ENCODE results near the gene MICAL3.
A peak's percentile ranks its signal among the peaks of the same experiment; 100 is the strongest.

MICAL3 gene

DNA sequence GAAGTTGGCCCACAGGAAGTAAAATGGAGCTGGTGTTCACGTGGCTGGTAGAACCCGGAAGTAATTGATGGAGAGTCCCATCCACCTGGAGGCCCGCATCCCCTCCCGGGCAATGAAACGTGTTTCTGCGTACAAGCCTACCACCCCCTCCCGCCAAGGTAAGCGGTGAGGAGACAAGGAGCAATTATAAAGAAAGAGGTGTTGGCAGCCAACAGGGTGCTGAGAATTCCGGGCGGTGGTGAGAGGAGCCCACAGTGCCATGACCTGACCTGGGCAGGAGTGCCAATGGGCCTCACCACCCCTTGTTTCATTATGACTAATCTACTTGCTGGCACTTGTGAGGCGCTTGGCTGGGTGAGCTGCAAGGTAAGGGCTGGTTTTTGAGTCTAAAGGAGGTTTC is 166.3 kb downstream of the MICAL3 start:
- H3K27ac ChIP-seq (replicated peaks): no peak overlapping the region
- no peak overlapping the region for H3K4me3 ChIP-seq (replicated peaks; ENCODE audit: insufficient read depth, low read length)
- H3K27me3 ChIP-seq (ENCODE audit: insufficient read depth, poor library complexity, severe bottlenecking): no peaks in the 10 kb centered on the region
- DNase-seq (ENCODE audit: low read depth in 1 of 2, low spot score in 1 of 2): no peak
- 0 out of 2 replicates have a peak, but pooled peaks have one; percentile 10 for TF ChIP-seq GABPA (IDR thresholded peaks at IDR 0.05; ENCODE audit: low read depth)
- TF ChIP-seq, protein P1, sequence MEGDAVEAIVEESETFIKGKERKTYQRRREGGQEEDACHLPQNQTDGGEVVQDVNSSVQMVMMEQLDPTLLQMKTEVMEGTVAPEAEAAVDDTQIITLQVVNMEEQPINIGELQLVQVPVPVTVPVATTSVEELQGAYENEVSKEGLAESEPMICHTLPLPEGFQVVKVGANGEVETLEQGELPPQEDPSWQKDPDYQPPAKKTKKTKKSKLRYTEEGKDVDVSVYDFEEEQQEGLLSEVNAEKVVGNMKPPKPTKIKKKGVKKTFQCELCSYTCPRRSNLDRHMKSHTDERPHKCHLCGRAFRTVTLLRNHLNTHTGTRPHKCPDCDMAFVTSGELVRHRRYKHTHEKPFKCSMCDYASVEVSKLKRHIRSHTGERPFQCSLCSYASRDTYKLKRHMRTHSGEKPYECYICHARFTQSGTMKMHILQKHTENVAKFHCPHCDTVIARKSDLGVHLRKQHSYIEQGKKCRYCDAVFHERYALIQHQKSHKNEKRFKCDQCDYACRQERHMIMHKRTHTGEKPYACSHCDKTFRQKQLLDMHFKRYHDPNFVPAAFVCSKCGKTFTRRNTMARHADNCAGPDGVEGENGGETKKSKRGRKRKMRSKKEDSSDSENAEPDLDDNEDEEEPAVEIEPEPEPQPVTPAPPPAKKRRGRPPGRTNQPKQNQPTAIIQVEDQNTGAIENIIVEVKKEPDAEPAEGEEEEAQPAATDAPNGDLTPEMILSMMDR (IDR thresholded peaks at IDR 0.05; ENCODE audit: insufficient read depth, low read length): no peak

DNA sequence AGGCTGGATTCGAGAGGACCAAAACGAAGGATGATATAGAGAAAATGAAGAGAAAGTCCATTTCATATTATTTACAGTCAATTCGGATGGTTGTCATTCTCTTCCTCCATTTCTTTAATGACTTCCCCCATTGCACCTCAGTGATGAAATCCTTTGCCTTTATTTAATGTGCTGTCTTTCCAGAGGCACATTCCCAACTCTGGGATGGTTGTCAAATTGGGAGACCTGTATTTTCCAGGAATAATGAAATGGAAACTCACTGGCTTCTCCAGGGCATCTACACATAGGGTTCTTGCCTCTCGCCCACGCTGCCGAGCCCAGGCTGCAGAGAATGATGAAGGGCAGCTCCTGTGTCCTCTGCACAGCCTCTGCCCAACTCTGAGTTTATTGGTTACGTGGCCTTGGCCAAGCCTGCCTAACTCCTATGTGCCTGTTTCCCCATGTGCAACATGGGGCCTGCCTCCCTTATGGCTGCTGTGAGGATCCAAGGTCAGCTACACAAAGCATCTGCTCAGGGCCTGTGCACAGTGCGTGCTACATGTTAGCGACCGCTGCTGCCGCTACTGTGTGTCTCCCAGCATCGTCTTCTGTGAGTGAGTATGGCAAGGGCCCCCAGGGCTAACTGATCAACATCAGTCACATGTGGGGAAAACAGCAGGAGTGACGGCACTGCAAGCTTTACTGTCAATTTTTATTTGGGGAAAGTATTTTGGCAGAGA is 168.6 kb downstream of the MICAL3 start:
- no peak overlapping the region for H3K4me3 ChIP-seq (replicated peaks; ENCODE audit: insufficient read depth, low read length)
- H3K27ac ChIP-seq (replicated peaks): no peak overlapping the region
- TF ChIP-seq POLR2AphosphoS5 (IDR thresholded peaks at IDR 0.05; ENCODE audit: low read depth): no peak
- no peak for TF ChIP-seq GABPA (IDR thresholded peaks at IDR 0.05; ENCODE audit: low read depth)
- no peak for TF ChIP-seq SPI1 (IDR thresholded peaks at IDR 0.05; ENCODE audit: borderline replicate concordance, low read depth)
- TF ChIP-seq, protein P2, sequence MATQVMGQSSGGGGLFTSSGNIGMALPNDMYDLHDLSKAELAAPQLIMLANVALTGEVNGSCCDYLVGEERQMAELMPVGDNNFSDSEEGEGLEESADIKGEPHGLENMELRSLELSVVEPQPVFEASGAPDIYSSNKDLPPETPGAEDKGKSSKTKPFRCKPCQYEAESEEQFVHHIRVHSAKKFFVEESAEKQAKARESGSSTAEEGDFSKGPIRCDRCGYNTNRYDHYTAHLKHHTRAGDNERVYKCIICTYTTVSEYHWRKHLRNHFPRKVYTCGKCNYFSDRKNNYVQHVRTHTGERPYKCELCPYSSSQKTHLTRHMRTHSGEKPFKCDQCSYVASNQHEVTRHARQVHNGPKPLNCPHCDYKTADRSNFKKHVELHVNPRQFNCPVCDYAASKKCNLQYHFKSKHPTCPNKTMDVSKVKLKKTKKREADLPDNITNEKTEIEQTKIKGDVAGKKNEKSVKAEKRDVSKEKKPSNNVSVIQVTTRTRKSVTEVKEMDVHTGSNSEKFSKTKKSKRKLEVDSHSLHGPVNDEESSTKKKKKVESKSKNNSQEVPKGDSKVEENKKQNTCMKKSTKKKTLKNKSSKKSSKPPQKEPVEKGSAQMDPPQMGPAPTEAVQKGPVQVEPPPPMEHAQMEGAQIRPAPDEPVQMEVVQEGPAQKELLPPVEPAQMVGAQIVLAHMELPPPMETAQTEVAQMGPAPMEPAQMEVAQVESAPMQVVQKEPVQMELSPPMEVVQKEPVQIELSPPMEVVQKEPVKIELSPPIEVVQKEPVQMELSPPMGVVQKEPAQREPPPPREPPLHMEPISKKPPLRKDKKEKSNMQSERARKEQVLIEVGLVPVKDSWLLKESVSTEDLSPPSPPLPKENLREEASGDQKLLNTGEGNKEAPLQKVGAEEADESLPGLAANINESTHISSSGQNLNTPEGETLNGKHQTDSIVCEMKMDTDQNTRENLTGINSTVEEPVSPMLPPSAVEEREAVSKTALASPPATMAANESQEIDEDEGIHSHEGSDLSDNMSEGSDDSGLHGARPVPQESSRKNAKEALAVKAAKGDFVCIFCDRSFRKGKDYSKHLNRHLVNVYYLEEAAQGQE (IDR thresholded peaks at IDR 0.05; ENCODE audit: insufficient replicate concordance, low read depth): no peak
- TF ChIP-seq, protein P1 (IDR thresholded peaks at IDR 0.05; ENCODE audit: insufficient read depth, low read length): no peak
- no peaks in the 10 kb centered on the region for H3K27me3 ChIP-seq (ENCODE audit: insufficient read depth, poor library complexity, severe bottlenecking)
- DNase-seq (ENCODE audit: low read depth in 1 of 2, low spot score in 1 of 2): no peak

DNA sequence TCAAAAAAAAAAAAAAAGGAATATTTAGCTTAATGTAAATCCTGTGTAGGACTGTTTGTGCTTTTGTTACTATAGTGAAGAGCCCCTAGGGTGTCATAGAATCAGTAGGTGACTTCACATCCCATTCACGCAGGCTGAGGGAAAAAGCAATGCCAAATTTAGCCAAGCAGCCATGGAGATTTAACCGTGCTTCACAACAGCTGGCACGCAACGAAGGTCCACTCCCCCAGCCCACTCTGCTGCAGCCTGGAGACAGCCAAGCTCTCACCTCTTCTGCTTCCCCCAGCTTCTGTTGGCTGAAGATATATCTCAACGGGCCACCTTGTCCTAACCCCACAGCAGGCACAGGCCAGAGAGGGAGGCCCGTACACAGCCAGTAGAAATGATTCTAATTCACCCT is 171.3 kb downstream of the MICAL3 start:
- no peak for DNase-seq (ENCODE audit: low read depth in 1 of 2, low spot score in 1 of 2)
- TF ChIP-seq GABPA (IDR thresholded peaks at IDR 0.05; ENCODE audit: low read depth) (no peak), POLR2AphosphoS5 (IDR thresholded peaks at IDR 0.05; ENCODE audit: low read depth) (no peak), SPI1 (IDR thresholded peaks at IDR 0.05; ENCODE audit: borderline replicate concordance, low read depth) (no peak)
- TF ChIP-seq, protein P2 (IDR thresholded peaks at IDR 0.05; ENCODE audit: insufficient replicate concordance, low read depth): no peak
- TF ChIP-seq, protein P1 (IDR thresholded peaks at IDR 0.05; ENCODE audit: insufficient read depth, low read length): no peak
- no peak overlapping the region for H3K4me3 ChIP-seq (replicated peaks; ENCODE audit: insufficient read depth, low read length)
- no peak overlapping the region for H3K27ac ChIP-seq (replicated peaks)
- no peaks in the 10 kb centered on the region for H3K27me3 ChIP-seq (ENCODE audit: insufficient read depth, poor library complexity, severe bottlenecking)

DNA sequence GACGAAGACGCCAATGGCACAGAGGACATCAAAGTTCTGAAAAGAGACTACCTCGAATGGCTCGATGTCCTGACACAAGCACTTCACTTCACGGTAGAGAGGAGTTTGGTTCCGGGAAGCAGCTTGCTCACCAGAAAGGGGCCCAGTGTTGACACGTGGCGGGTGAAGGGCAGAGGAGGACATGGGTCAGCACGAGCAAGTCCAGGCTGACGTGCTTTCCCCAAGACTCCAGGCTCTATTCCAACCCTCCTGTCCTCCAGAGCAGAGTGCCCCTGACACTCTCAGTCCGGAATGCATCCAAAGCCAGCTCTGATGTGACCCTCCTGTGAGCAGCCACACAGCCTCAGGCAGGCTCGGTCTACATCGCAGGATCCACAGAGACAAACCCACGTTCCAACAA is 172.6 kb downstream of the MICAL3 start:
- TF ChIP-seq POLR2AphosphoS5 (IDR thresholded peaks at IDR 0.05; ENCODE audit: low read depth): no peak
- TF ChIP-seq, protein P1 (IDR thresholded peaks at IDR 0.05; ENCODE audit: insufficient read depth, low read length): no peak
- no peak for TF ChIP-seq SPI1 (IDR thresholded peaks at IDR 0.05; ENCODE audit: borderline replicate concordance, low read depth)
- no peak for TF ChIP-seq GABPA (IDR thresholded peaks at IDR 0.05; ENCODE audit: low read depth)
- TF ChIP-seq, protein P2 (IDR thresholded peaks at IDR 0.05; ENCODE audit: insufficient replicate concordance, low read depth): no peak
- H3K27me3 ChIP-seq (ENCODE audit: insufficient read depth, poor library complexity, severe bottlenecking): no peaks in the 10 kb centered on the region
- no peak overlapping the region for H3K4me3 ChIP-seq (replicated peaks; ENCODE audit: insufficient read depth, low read length)
- no peak for DNase-seq (ENCODE audit: low read depth in 1 of 2, low spot score in 1 of 2)
- no peak overlapping the region for H3K27ac ChIP-seq (replicated peaks)
